PC-3 (cell line): ENCODE results near the gene JAZF1. TPM values are rescaled to one million over a fixed set of nuclear protein-coding genes. Genes with fewer than 3 reads are reported as not detected.

Experiments used
- ATAC-seq: fragments of 200-7000 bp; cut with Tn5 transposase; 2 replicates; pipeline ENCODE4 v1.9.1; 2020; ENCODE audit warnings: mild to moderate bottlenecking, moderate library complexity
- BruUV-seq: library from RNA; stranded (reverse); fragments of 400-500 nt; replicated peaks from 2 replicates; lab custom pipeline; 2021; lab: Mats Ljungman, UMichigan
- CTCF ChIA-PET: fragments of 300-600 bp; sonication (Branson Sonifier 250); formaldehyde crosslinking; loops from one replicate; lab custom pipeline; 2022; ENCODE audit warnings: antibody characterized with exemption; lab: Charles Lee
- POLR2A ChIA-PET: fragments of 300-600 bp; sonication (Branson Sonifier 250); formaldehyde crosslinking; loops from one replicate; lab custom pipeline; 2022; ENCODE audit warnings: antibody characterized with exemption; ENCODE audit not compliant: unreplicated experiment; lab: Charles Lee
- DNase-seq: peaks from one replicate; pipeline ENCODE4 v3.0.0-alpha.2; 2015
- H2AFZ ChIP-seq: fragments of 300-600 bp; sonication (generic); 2 replicates; pipeline ENCODE4 v1.6.0; 2016; ENCODE audit warnings: antibody characterized with exemption, low read length
- H3F3A ChIP-seq: fragments of 300-600 bp; sonication (generic); one replicate; pipeline ENCODE4 v1.6.0; 2017; ENCODE audit warnings: antibody characterized with exemption, low read length, control low read depth, mild to moderate bottlenecking; ENCODE audit not compliant: unreplicated experiment
- H3K27ac ChIP-seq: fragments of 300-600 bp; sonication (generic); 2 replicates; pipeline ENCODE4 v1.5.1; 2016; ENCODE audit warnings: mild to moderate bottlenecking, low read length
- H3K27me3 ChIP-seq: fragments of 300-600 bp; sonication (generic); 2 replicates; pipeline ENCODE4 v1.6.1; 2016; ENCODE audit warnings: low read length, mixed read lengths
- H3K36me3 ChIP-seq: fragments of 300-600 bp; sonication (generic); 2 replicates; pipeline ENCODE4 v1.6.1; 2016; ENCODE audit warnings: low read depth, mixed run types, low read length, mixed read lengths
- H3K4me1 ChIP-seq: fragments of 300-600 bp; sonication (generic); 2 replicates; pipeline ENCODE4 v1.5.1; 2016; ENCODE audit warnings: low read length; ENCODE audit not compliant: insufficient read depth
- H3K4me2 ChIP-seq: fragments of 300-600 bp; sonication (generic); 2 replicates; pipeline ENCODE4 v1.6.0; 2016; ENCODE audit warnings: low read length
- H3K4me3 ChIP-seq: fragments of 300-600 bp; sonication (generic); 2 replicates; pipeline ENCODE4 v1.5.1; 2016; ENCODE audit warnings: mild to moderate bottlenecking, low read length, mixed read lengths
- H3K79me2 ChIP-seq: fragments of 300-600 bp; sonication (generic); 2 replicates; pipeline ENCODE4 v1.6.1; 2017; ENCODE audit warnings: low read length, mixed read lengths
- H3K9ac ChIP-seq: fragments of 300-600 bp; sonication (generic); 2 replicates; pipeline ENCODE4 v1.6.0; 2016; ENCODE audit warnings: mild to moderate bottlenecking, low read length
- H3K9me2 ChIP-seq: fragments of 300-600 bp; sonication (generic); replicated peaks from 2 replicates; pipeline ENCODE4 v1.6.1; 2016; ENCODE audit warnings: mixed run types, low read length, mixed read lengths
- H3K9me3 ChIP-seq: fragments of 300-600 bp; sonication (generic); 2 replicates; pipeline ENCODE4 v1.6.1; 2016; ENCODE audit warnings: low read length, mixed read lengths
- H4K20me1 ChIP-seq: fragments of 300-600 bp; sonication (generic); 2 replicates; pipeline ENCODE4 v1.6.1; 2016; ENCODE audit warnings: low read length, mixed read lengths
- EZH2 ChIP-seq: fragments of 300-600 bp; sonication (generic); IDR thresholded peaks from one replicate; pipeline ENCODE4 v1.6.1; 2017; ENCODE audit warnings: antibody characterized with exemption, mild to moderate bottlenecking, low read length; ENCODE audit not compliant: unreplicated experiment
- EZH2phosphoT487 ChIP-seq: fragments of 300-600 bp; sonication (generic); IDR thresholded peaks from 2 replicates; pipeline ENCODE4 v1.6.1; 2018; ENCODE audit warnings: mild to moderate bottlenecking, antibody characterized with exemption, low read length, borderline replicate concordance
- intact Hi-C: fragments of 100-400 bp; cut with micrococcal nuclease; formaldehyde crosslinking; loops from 2 replicates; pipeline ENCODE4 v1.9.0; 2023
- total RNA-seq: library from RNA; depleted of rRNA; stranded (reverse); fragments of >200 nt; gene quantifications from 2 replicates; pipeline ENCODE4 v1.2.3, GENCODE V29; 2014
- TF ChIP-seq, protein P1 (sequence below): fragments of 300-600 bp; sonication (generic); conservative IDR thresholded peaks from 2 replicates; pipeline ENCODE4 v1.5.1; 2017; ENCODE audit warnings: antibody characterized with exemption, low read depth, mild to moderate bottlenecking, low read length

Gene JAZF1
- total RNA-seq, 1 experiment from 2014 or later: 2.3 TPM

DNA sequence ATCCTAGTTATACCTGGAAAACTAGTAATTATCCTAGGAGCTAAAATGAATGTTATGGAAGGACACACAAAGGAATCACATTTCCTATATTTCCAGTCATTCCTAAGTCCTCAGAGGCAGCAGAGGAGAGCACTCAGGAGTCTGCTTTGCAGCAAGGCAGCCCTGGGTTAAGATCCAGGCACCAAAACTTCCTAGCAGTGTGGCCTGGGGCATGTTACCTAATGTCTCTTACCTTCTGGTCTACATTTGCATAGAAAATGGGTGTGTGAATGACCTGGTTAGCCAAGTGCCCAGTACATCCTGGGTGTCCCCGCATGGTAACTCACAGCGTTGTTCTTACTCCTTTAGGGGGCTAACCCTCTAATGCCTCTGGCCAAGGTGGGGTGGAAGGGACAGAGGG is 304.8 kb downstream of the JAZF1 start:
- ChIA-PET CTCF (no interaction called here), POLR2A (no interaction called here)
- no peak for DNase-seq
- Histone ChIP-seq H4K20me1 (no peaks in the 10 kb centered on the region), H3K27ac (no peak overlapping the region), H3K36me3 (no peaks in the 10 kb centered on the region), H3K4me1 (peaks cover 4% of the 10 kb centered on the region; the same call in 1 of the 2 replicates), H2AFZ (no peak overlapping the region), H3K9me2 (no peaks in the 10 kb centered on the region), H3K79me2 (no peaks in the 10 kb centered on the region), H3K4me2 (no peak overlapping the region), H3K27me3 (no peaks in the 10 kb centered on the region), H3K9me3 (no peaks in the 10 kb centered on the region), H3F3A (no peaks in the 10 kb centered on the region), H3K4me3 (no peak overlapping the region), H3K9ac (no peak overlapping the region)
- intact Hi-C loops: no loop called here
- TF ChIP-seq, protein P1, sequence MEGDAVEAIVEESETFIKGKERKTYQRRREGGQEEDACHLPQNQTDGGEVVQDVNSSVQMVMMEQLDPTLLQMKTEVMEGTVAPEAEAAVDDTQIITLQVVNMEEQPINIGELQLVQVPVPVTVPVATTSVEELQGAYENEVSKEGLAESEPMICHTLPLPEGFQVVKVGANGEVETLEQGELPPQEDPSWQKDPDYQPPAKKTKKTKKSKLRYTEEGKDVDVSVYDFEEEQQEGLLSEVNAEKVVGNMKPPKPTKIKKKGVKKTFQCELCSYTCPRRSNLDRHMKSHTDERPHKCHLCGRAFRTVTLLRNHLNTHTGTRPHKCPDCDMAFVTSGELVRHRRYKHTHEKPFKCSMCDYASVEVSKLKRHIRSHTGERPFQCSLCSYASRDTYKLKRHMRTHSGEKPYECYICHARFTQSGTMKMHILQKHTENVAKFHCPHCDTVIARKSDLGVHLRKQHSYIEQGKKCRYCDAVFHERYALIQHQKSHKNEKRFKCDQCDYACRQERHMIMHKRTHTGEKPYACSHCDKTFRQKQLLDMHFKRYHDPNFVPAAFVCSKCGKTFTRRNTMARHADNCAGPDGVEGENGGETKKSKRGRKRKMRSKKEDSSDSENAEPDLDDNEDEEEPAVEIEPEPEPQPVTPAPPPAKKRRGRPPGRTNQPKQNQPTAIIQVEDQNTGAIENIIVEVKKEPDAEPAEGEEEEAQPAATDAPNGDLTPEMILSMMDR: no peak
- TF ChIP-seq EZH2: no peak
- TF ChIP-seq EZH2phosphoT487: no peak
- no TSS peak for BruUV-seq
- ATAC-seq: no peak

DNA sequence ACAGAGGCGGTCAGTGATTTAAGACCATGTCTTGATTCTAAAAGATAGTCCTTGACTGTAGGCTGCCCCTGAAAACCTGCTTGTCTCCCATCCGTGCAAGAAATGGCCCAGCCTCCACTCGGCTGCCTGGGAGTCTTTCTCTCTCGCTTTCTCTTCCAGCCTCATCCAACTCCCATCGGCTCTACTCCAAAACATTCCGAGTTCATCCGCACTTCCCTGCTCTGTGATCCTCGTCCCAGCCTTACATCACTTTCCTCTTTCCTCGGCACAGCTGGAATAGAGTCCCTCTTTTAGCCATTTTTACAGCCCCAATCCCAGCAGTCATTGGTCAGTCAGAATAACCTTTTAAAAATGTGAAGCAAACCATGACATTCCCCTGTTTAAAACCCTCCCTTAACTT is 305.5 kb downstream of the JAZF1 start:
- Histone ChIP-seq H3K27ac (no peak overlapping the region), H3K4me1 (peaks cover 4% of the 10 kb centered on the region; the same call in 1 of the 2 replicates), H3K4me2 (no peak overlapping the region), H3K9me2 (no peaks in the 10 kb centered on the region), H3K9me3 (no peaks in the 10 kb centered on the region), H2AFZ (no peak overlapping the region), H3K36me3 (no peaks in the 10 kb centered on the region), H3K9ac (no peak overlapping the region), H3K4me3 (no peak overlapping the region), H3K27me3 (no peaks in the 10 kb centered on the region), H3K79me2 (no peaks in the 10 kb centered on the region), H4K20me1 (no peaks in the 10 kb centered on the region), H3F3A (no peaks in the 10 kb centered on the region)
- intact Hi-C loops: no loop called here
- ChIA-PET CTCF (no interaction called here), POLR2A (no interaction called here)
- ATAC-seq: no peak
- no peak for DNase-seq
- TF ChIP-seq, protein P1: no peak
- TF ChIP-seq EZH2: no peak
- TF ChIP-seq EZH2phosphoT487: no peak
- no TSS peak for BruUV-seq

DNA sequence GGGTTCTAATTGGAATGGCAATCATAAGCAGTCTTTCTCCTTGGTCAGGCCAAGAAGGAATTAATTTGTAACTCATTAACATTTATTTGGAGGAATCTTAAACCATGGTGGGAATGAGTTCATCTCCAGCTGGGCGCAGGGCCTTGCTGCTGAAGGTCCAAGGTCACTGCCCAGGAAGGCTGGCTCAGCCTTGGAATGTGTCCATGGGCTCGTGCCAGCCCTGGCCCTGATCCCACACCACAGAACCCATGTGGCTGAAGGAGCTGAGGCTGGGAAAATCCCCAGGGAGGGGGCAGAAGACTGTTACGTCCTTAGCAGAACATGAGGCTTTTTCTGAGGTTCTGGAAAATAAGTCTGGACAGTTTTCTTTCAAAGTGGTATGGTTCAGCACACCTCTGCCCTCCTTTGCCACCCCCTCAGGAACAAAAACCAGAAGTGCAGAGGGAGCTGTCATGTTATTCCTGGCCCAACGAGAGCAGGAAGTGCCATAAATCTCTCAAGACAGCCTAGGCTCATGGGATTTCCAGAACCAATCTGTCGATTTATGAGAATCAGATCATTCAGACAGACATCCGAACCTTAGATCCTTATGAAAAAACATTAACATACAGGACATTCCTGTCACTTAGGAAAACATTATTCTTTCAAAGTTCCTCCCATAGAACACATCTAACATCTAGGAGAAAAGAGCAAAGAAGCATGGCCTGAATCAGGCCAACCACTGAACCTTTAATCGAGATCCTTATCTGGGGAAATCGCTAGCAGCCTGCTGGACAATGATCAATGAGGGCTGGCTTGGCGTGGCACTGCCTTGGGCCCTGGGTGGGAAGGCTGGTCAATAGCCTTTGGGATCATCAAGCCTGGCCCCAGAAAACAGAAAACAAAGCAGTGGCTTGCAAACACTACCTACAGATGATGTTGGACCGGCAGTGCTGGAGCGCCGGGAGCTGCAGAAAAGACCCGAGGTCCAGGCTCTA is 306.3 kb downstream of the JAZF1 start:
- intact Hi-C loops: no loop called here
- Histone ChIP-seq H3K9me3 (no peaks in the 10 kb centered on the region), H3K9me2 (no peaks in the 10 kb centered on the region), H3F3A (no peaks in the 10 kb centered on the region), H3K36me3 (no peaks in the 10 kb centered on the region), H3K27me3 (no peaks in the 10 kb centered on the region), H3K27ac (no peak overlapping the region), H3K4me2 (no peak overlapping the region), H3K9ac (no peak overlapping the region), H2AFZ (no peak overlapping the region), H4K20me1 (no peaks in the 10 kb centered on the region), H3K4me3 (no peak overlapping the region), H3K4me1 (peaks cover 4% of the 10 kb centered on the region; the same call in 1 of the 2 replicates), H3K79me2 (no peaks in the 10 kb centered on the region)
- peak; percentile 21 for DNase-seq
- CTCF ChIA-PET: no interaction called here
- POLR2A ChIA-PET: no interaction called here
- TF ChIP-seq EZH2phosphoT487 (no peak), EZH2 (no peak)
- TF ChIP-seq, protein P1: no peak
- ATAC-seq: no peak
- no TSS peak for BruUV-seq
